ENCODE measurements around the gene GSAP.

Gene GSAP

GRCh38 chr7:77327067-77327931, 88.8 kb downstream of the GSAP start:
- no peak for DNase-seq

DNA sequence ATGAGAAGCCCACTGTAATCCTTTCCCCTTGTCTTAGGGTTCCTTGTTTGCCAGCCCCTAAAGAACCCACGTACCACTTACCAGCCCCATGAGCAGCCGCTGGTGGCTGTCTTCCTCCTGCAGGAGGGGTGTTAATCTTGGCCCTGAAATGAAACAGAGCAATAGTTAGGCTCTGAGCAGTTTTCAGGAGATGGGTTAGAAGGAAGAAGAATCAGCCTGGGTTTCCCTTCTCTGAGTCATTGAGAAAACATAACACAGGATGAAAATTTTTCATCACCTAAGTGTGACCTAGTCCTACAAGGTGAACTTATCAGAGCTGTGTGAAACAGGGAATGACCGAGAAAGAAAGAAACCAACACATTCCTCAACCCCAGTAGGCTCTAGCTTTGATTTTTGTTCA, 90.0 kb downstream of the GSAP start:
- no peak for DNase-seq

GRCh38 chr7:77321300-77321699, 94.8 kb downstream of the GSAP start:
- DNase-seq, result peak in 1 of 2 donors; percentile 40

DNA sequence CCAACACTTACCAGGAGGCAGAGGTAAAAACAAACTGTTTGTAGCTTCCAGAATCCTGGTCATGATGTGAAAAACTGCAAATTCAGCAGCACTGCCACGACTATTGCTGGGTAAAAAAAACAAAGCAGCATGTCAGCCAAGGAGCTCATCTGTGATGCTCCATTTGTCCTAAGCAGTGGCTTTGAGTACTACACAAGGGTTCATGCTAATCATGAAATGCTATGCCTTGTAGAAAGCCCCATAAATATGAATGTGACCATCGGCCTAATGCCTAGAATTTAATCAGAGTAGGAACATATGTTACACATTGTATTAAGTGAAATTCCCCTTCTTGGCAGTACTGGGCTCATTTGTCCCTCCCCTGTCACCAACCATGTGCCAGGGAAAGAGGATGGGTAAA, 95.4 kb downstream of the GSAP start:
- DNase-seq, result no peak

DNA sequence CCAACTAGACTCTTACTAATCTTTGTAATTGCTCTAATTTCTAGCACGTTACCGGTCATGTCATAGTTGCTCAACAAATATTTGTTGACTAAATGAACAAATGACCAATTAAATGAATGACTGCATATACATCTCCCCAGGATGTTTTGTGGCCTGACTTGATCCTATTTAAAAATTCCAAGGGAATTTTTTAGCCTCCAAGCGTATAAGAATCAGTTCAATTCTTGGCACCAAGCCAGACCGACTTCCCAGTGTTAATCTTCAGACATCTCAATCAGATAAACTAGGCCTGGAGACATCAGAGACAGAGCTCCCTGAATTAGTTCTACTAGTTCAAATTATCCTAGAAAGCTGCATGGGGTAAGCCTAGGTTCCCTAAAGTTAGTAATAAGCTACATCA, 96.0 kb downstream of the GSAP start:
- no peak for DNase-seq

- no peak for DNase-seq
Observed at GRCh38 chr7:77318019-77318418, 98.1 kb downstream of the GSAP start.

DNA sequence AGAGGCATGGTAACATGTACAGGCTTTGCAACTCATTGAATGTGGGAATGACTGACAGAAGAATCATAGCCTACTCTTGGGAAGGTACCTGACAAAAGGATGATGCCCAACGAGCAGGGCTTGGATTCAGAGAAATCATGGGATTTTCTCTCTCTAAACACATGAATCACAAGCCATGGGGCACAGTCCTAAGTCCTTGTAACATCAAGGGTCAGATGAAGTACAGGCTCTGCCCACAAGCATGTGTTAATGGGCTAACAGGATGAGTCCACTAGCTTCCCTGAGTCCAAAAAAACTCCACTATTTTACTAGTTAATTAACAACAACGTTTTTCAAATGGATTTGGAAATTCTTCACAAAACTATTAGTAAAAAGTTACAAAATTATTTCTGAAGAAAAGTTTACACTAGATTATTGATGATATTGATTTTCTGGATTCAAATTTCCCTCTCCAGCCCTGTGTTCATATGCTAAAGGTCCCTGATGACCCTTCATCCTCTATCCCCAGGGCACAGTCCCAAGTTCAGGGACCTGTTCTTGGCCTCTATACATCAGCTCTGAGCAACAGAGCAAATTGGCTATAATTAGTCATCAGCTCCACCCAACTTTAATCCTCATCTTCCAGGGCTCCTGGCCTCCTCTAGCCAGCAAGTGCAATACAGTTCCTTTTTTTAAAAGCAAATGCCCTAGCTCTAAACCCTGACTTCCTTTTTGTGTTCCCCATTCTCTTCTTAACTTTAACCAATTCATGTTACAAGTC, 99.8 kb downstream of the GSAP start:
- no peak for DNase-seq

DNA sequence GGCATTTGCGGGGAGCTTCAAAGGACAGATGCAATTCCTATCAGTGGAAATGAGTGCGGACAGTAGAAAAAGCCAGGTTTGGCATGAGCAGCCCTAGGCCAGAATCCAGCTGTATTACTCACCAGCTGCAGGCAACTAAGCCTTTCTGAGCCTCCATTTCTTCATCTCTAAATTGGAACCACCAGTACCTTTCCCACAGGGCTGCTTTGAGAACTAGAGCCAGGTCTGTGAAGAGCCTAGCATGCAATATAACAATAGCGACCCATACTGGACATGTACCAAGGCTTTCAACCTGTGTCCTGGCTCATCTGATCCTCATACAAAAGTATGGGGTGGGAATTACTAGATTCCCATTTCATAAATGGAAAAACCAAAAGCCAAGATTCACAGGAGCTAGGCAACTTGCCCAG, 101.0 kb downstream of the GSAP start:
- no peak for DNase-seq

DNA sequence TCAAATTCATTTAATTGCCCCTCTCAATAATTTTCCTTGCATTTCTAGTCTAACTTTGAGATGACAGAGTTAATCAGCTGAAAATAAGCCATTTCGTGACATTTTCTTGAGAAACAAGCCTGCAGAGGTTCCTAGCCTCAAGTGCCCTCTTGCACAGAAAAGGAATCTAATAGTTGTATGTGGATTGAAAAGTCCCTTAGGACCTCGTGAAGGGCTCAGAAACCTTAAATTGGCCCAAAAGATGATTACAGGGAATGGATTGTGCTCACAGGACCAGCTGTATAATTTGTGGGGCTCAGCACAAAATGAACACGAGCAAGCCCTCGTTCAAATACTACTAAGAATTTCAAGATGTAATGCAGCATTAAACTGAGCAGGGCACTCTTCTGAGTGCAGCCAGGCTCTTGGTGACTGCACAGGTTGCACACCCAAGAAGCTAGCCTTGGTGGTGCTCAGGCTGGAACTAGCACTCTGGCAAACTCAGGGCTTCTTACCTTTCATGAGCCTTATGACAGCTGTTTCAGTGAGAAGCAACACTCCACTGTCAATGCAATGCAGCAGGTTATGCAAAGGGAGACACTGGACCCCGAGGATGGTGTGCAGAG, 102.2 kb downstream of the GSAP start:
- DNase-seq, result no peak

DNA sequence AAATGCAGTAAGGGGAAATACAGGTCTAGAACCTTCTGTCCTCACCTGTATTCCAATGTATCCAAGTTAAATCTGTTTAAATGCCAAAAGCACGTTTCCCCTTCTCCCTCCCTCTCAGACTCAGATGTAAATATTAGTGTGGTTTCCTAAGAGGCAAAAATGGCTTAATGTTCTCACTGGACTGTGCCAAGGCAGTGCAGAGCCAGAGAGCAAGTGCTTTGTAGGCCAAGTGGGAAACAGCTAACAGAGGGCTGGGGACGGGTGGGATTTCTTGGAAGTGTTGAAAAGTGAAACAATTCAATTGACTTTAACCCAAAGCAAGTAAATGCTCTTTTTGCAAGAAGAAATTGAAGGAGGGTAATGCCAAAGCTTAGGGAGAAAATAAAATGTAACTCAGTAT, 103.1 kb downstream of the GSAP start:
- no peak for DNase-seq

DNA sequence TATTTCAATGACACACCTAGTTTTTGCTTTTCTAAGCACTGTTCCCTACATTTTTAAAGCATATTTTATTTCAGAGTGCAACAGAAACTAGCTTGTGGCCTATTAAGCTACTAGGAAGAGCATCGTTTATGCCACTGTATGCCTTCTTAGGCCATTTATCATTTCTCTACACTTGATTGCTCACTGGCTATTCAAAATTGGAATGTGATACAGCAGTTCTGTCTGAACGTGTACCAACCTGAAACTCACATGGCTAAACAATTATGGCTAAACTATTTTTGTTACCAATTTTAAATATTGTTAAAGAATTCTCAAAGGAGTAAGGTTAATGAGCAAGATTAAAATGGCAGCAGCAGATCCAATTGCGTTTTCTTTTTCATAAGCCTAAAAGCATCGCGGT, 105.2 kb downstream of the GSAP start:
- DNase-seq, result no peak

GRCh38 chr7:77309714-77310220, 106.4 kb downstream of the GSAP start:
- no peak for DNase-seq

DNA sequence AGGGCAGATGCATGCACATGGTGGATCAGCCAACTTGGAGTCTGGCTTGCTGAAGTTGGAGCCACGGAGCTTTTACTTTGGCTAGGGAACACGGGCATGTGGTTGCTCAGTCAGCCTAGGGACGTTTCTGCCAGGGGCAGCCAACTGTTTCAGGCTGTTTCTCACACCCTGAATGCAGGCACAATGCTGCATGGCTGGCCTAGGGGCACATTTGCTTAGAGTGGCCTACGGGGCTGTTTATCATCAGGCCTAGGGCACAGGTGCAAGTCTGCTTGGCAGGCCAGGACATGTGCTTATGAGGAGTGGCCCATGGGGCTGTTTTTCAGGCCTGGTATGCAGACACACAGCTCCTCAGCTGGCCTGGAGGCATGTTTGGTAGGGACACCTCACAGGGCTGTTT, 107.4 kb downstream of the GSAP start:
- no peak for DNase-seq

- no peak for DNase-seq
Observed at GRCh38 chr7:77306231-77307067, 109.7 kb downstream of the GSAP start.

DNA sequence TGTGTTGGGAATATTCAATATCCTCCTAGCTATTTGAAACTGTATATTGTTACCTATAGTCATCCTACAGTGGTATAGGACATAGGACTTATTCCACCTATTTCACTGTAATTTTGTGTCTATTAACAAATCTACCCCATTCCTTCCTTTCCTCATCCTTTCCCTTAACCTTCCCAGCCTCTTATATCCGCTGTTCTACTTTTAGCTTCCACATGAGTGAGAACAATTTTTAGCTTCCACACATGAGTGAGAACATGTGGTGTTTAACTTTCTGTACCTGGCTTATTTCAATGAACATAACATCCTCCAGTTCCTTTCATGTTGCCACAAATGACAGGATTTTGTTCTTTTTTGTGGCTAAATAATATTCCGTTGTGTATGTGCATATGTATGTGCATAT, 120.6 kb downstream of the GSAP start:
- DNase-seq, result no peak

GRCh38 chr7:77293046-77293445, 123.1 kb downstream of the GSAP start:
- DNase-seq, result no peak

DNA sequence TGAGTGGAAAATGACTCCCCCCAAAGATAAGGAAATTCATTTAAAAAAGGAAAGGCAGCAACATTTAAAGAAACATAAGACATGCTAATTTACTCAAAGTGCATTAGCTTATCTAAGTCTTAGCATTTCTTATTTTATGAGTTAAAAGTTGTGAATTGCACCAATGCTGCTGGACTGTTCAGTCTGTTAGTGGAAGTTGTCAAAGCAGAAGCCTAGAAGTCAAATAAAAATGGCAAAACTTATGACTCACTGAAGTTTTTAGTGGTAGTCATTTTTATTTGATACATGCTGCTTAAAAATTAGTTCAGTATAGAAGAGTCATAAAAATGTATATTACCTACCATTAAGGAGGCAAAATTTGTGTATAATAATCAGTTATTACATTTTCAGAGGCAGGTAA, 125.7 kb downstream of the GSAP start:
- DNase-seq, result no peak

DNA sequence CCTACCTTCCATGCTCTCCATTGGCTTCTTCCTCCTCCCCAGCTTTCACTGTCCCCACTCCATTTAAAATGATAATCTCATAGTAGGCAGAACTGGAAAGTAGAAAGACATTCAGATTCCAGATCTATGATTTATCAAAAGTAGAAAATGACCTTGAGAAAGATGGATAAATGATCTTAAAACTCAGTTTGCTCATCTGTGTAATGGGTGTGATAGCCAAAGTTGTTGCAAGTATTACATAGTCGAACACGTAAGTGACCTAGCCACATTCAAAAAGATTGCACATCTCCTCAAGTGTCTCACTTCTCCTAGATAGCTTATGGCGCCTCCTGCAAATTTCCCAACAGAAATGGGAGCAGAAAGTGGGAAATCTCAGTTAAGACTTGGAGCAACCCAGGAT, 126.8 kb downstream of the GSAP start:
- no peak for DNase-seq

GRCh38 chr7:77288676-77289320, 127.4 kb downstream of the GSAP start:
- DNase-seq, result no peak

DNA sequence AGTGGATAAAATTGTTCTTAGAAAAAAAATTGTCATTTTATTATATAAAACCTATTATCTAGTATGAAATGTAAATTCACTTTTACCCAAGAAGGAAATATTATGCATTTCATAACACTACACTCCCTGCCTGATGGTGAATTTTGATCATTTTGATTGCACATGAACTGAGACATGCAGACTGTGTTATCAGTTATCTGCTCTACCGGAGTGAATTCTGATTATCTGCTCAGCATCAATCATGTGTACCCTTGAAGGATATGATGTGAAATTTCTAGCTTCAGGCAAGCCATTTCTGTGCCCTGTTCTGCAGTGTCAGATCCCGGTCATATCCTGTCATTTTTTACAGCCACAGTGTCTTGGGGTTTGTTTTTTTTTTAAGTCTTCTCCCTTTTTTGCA, 131.5 kb downstream of the GSAP start:
- no peak for DNase-seq

- no peak for DNase-seq
Observed at GRCh38 chr7:77284005-77284404, 132.1 kb downstream of the GSAP start.

GRCh38 chr7:77282897-77283296, 133.3 kb downstream of the GSAP start:
- no peak for DNase-seq
